Heart left ventricle (tissue), 16 donors: ENCODE results near the gene CD207. TPM values are rescaled to one million over a fixed set of nuclear protein-coding genes. Genes with fewer than 3 reads are reported as not detected.

Source experiments
- ATAC-seq, 4 donors: fragments of 200-7000 bp; cut with Tn5 transposase; one replicate each; pipeline ENCODE4 v1.9.1; 2020 to 2022; ENCODE audit warnings: moderate library complexity in 4 of 4, mild to moderate bottlenecking in 3 of 4, moderate number of reproducible peaks in 1 of 4
- DNase-seq, 5 donors: peaks; one replicate each; pipeline ENCODE4 v3.0.0-alpha.2; 2020
- H3K27ac ChIP-seq, 12 donors: fragments of 200-600 bp; sonication (generic) in 4 of 12; one replicate each; pipeline versions ENCODE4 v1.5.0 to v1.8.0; 2016 to 2022; ENCODE audit warnings: mild to moderate bottlenecking in 2 of 12
- H3K27me3 ChIP-seq, 9 donors: fragments of 200-600 bp; sonication (generic) in 2 of 9; one replicate each; pipeline versions ENCODE4 v1.5.1 to v1.8.0; 2016 to 2022; ENCODE audit warnings: mild to moderate bottlenecking in 3 of 9
- H3K36me3 ChIP-seq, 9 donors: fragments of 200-600 bp; sonication (generic) in 2 of 9; one replicate each; pipeline versions ENCODE4 v1.5.0 to v1.8.0; 2018 to 2022; ENCODE audit warnings: mild to moderate bottlenecking in 2 of 9
- H3K4me1 ChIP-seq, 12 donors: fragments of 200-600 bp; sonication (generic) in 4 of 12; one replicate each; pipeline versions ENCODE4 v1.5.0 to v1.8.0; 2016 to 2022; ENCODE audit warnings: mild to moderate bottlenecking in 3 of 12
- H3K4me3 ChIP-seq, 12 donors: fragments of 200-600 bp; sonication (generic) in 4 of 12; one replicate each; pipeline versions ENCODE4 v1.5.0 to v1.8.0; 2017 to 2022; ENCODE audit warnings: mild to moderate bottlenecking in 9 of 12, moderate library complexity in 4 of 12
- H3K9me3 ChIP-seq, 12 donors: fragments of 200-600 bp; sonication (generic) in 4 of 12; one replicate each; pipeline versions ENCODE4 v1.5.0 to v1.8.0; 2016 to 2022; ENCODE audit warnings: mild to moderate bottlenecking in 1 of 12
- CTCF ChIP-seq, 12 donors: fragments of 200-600 bp; sonication (generic) in 4 of 12; IDR thresholded peaks; one replicate each; pipeline versions ENCODE4 v1.5.0 to v1.8.0; 2018 to 2022; ENCODE audit warnings: antibody characterized with exemption in 12 of 12, mild to moderate bottlenecking in 5 of 12
- POLR2A ChIP-seq, 2 donors: fragments of 450-650 bp; IDR thresholded peaks; one replicate each; pipeline ENCODE4 v1.6.1; 2017; ENCODE audit warnings: antibody characterized with exemption in 2 of 2, mild to moderate bottlenecking in 2 of 2, moderate library complexity in 2 of 2
- WGBS, 4 donors: extraction: QIAGEN DNeasy Blood & Tissue Kit in 2 of 4; methylation state at CpG; one replicate each; pipeline versions ENCODE4 v1.1.5 to v1.1.7; 2013 to 2018; 5-methylcytosine and 5-hydroxymethylcytosine counted together
- intact Hi-C, 10 donors: fragments of 100-400 bp; cut with DNase I; formaldehyde crosslinking; loops; one replicate each; pipeline versions ENCODE4 v1.11.1 to v1.14.2; 2022
- polyA plus RNA-seq, 2 donors: library from polyadenylated mRNA; stranded (reverse); fragments of 200-250 nt; gene quantifications; one replicate each; pipeline ENCODE4 v1.2.3, GENCODE V29; 2013
- total RNA-seq, 9 donors: library from RNA; depleted of rRNA in 2 of 9; stranded (reverse); fragments of >200 nt in 2 of 9; fragmentation: NEBNext Ultra II Directional in 3 of 9; extraction: Animal tissue kit (Norgen Biotek cat#: 25700) in 3 of 9; gene quantifications; one replicate each; pipeline versions ENCODE4 v1.1.0 to v1.2.4, GENCODE V29; 2016 to 2023
- donor health status: ischemic (EF 13 %, LVEDD 7.1; RV severe dilation, severe dysfunction).
- donor health status: healthy with polysubstance abuse.
- donor health status: DM: no; HTN: yes; CAD: no.
- donor health status: DM: no; HTN: no; CAD: no.
- donor health status: ischemic (EF 25% LVEDD 6.9; RV normal size, moderate dysfunction).
- donor health status: ischemic (EF 25% LVEDD 5.7; RV mildly dilated, moderate dysfunction).
- donor health status: healthy.
- donor health status: DM: yes; HTN: yes; CAD: no.
- donor health status: ischemic (EF 35%, LVEDD 5.7; RV mildly dilated, moderate dysfunction).
- donor health status: nonischemic (EF 11% LVEDD 7.7; RV severe dilation, severe dysfunction).
- donor health status: DM: yes; HTN: yes; CAD: no.
- donor health status: PGD.
- donor health status: ischemic (EF 29% LVEDD 5.4; RV normal size, mild dysfunction).
- donor health status: nonischemic (EF 23%, LVEDD 6.1; RV moderate dilation, normal function).

Gene CD207
- total and polyA plus RNA-seq, 11 donors, result 0.04 to 0.48 (median 0.19) TPM; not detected in 4

GRCh38 chr2:70854411-70854810 is 18.8 kb upstream of the CD207 start:
- H3K4me3 ChIP-seq, result no peak overlapping the region
- WGBS, 4 donors, result 86 to 88% (median 86%) methylated on average over 4 of the region's 4 CpGs
- ATAC-seq, result no peak
- peaks cover 0 to 24% (median 0%) of the 10 kb centered on the region in 12 donors for H3K4me1 ChIP-seq
- intact Hi-C loops, result no loop called here
- H3K9me3 ChIP-seq, result no peaks in the 10 kb centered on the region
- no peak overlapping the region for H3K27ac ChIP-seq
- no peaks in the 10 kb centered on the region for H3K36me3 ChIP-seq
- TF ChIP-seq CTCF (IDR thresholded peaks at IDR 0.05) (no peak), POLR2A (IDR thresholded peaks at IDR 0.05) (no peak)
- peaks cover 0 to 14% (median 0%) of the 10 kb centered on the region in 9 donors for H3K27me3 ChIP-seq
- DNase-seq, result no peak

DNA sequence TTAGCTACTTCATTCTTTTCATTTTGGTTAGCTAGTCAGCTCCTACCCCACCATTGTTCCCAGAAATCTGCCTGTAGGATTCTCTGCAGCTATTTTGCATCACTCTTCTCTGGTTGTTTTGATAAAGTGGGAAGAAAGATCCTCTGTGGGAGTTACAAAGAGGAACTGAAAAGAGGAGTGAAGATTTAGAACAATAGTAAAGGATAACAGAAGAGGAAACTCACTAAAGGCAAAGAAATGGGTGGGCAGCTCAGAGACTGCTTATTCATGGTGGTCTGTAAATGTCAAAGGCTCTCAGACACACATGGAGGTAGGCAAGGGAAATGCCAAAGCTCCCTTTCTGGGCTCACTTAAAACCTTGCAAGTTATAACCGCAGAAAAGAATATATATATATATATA is 17.2 kb upstream of the CD207 start:
- 84 to 91% (median 89%) methylated on average over 1 of the region's 1 CpG for WGBS, 4 donors
- Histone ChIP-seq H3K4me1 (peaks cover 0 to 24% (median 0%) of the 10 kb centered on the region in 12 donors), H3K27ac (no peak overlapping the region), H3K9me3 (peaks cover 0 to under 1% (median 0%) of the 10 kb centered on the region in 12 donors), H3K36me3 (no peaks in the 10 kb centered on the region), H3K4me3 (no peak overlapping the region), H3K27me3 (peaks cover 0 to 9% (median 0%) of the 10 kb centered on the region in 9 donors)
- DNase-seq (no peak), ATAC-seq (no peak)
- intact Hi-C loops, result no loop called here
- no peak for TF ChIP-seq CTCF (IDR thresholded peaks at IDR 0.05)
- no peak for TF ChIP-seq POLR2A (IDR thresholded peaks at IDR 0.05)

- intact Hi-C loops, result no loop called here
- Histone ChIP-seq H3K27ac (peak overlapping the region in 1 of 12 donors; percentile 32), H3K4me1 (peaks cover 0 to 24% (median 0%) of the 10 kb centered on the region in 12 donors), H3K27me3 (peaks cover 0 to 9% (median 0%) of the 10 kb centered on the region in 9 donors), H3K4me3 (no peak overlapping the region), H3K36me3 (no peaks in the 10 kb centered on the region), H3K9me3 (peaks cover 0 to 4% (median 0%) of the 10 kb centered on the region in 12 donors)
- TF ChIP-seq POLR2A (IDR thresholded peaks at IDR 0.05), result no peak
- no peak for TF ChIP-seq CTCF (IDR thresholded peaks at IDR 0.05)
- no peak for DNase-seq
- ATAC-seq, result peak in 2 of 4 donors; percentile 49 to 55
- 44 to 55% (median 49%) methylated on average over 4 of the region's 4 CpGs for WGBS, 4 donors
Measured at GRCh38 chr2:70851704-70852103, 16.1 kb upstream of the CD207 start.

- TF ChIP-seq POLR2A (IDR thresholded peaks at IDR 0.05), result no peak
- no peak for TF ChIP-seq CTCF (IDR thresholded peaks at IDR 0.05)
- Histone ChIP-seq H3K4me1 (peaks cover 0 to 24% (median 0%) of the 10 kb centered on the region in 12 donors), H3K4me3 (no peak overlapping the region), H3K27ac (peak overlapping the region in 1 of 12 donors; percentile 32), H3K27me3 (peaks cover 0 to 9% (median 0%) of the 10 kb centered on the region in 9 donors), H3K9me3 (peaks cover 0 to 4% (median 0%) of the 10 kb centered on the region in 12 donors), H3K36me3 (no peaks in the 10 kb centered on the region)
- 48 to 75% (median 55%) methylated on average over 2 of the region's 2 CpGs for WGBS, 4 donors
- ATAC-seq (no peak), DNase-seq (no peak)
- intact Hi-C loops, result no loop called here
Measured at GRCh38 chr2:70850925-70851324, 15.3 kb upstream of the CD207 start.
